ENCODE data around the gene VAV1.

DNA sequence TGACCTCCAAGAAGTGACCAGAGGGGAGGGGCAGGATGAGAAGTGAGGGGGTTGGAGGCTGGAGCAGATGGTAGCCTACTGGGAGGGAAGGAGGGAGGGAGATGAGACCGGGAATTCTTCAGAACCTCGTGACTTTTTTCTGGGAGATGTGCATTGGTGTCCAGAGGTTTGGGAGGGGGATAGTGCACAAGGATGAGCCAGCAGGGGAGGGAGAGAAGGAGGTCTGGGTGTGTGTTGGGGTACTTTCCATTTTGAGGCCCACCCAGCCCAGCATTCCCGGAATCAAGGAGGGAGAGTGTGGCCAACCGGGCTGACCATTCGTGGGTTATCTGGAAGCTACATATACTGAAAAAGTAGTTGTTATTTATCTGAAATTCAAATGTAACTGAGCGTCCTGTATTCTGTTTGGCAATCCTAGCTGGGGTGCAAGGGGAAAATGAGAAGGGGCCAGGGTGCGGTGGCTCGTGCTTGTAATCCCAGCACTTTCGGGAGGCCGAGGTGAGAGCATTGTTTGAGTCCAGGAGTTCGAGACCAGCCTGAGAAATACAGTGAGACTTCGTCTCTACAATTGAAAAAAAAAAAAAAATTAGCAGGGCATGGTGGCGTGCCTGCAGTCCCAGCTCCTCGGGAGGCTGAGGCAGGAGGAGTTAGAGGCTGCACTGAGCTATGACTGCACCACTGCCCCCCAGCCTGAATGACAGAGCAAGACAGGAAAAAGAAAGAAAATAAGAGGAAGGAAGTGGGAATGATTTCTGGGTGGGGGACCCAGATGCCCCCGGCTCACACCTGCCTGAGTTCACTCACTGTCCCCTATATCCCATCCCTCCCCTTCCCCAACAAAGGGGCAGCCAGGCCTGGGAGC is 47.6 kb upstream of the VAV1 start:
- TF ChIP-seq, protein P1, sequence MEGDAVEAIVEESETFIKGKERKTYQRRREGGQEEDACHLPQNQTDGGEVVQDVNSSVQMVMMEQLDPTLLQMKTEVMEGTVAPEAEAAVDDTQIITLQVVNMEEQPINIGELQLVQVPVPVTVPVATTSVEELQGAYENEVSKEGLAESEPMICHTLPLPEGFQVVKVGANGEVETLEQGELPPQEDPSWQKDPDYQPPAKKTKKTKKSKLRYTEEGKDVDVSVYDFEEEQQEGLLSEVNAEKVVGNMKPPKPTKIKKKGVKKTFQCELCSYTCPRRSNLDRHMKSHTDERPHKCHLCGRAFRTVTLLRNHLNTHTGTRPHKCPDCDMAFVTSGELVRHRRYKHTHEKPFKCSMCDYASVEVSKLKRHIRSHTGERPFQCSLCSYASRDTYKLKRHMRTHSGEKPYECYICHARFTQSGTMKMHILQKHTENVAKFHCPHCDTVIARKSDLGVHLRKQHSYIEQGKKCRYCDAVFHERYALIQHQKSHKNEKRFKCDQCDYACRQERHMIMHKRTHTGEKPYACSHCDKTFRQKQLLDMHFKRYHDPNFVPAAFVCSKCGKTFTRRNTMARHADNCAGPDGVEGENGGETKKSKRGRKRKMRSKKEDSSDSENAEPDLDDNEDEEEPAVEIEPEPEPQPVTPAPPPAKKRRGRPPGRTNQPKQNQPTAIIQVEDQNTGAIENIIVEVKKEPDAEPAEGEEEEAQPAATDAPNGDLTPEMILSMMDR (conservative IDR thresholded peaks at IDR 0.05) = no peak
- no peak for TF ChIP-seq ZFX (IDR thresholded peaks at IDR 0.05)

All from C4-2B (cell line).